Esophagus muscularis mucosa (tissue), 3 donors: ENCODE data around the gene SLC6A2.

Experiments
- EP300 ChIP-seq: sonication (generic); formaldehyde crosslinking; IDR thresholded peaks from one replicate; pipeline ENCODE4 v1.6.1; 2017; ENCODE audit warnings: antibody characterized with exemption
- TF ChIP-seq, protein P1 (sequence below), 3 experiments: fragments of 200-600 bp in 2 of 3; fragments of 450-650 bp in 1 of 3; sonication (generic) in 2 of 3; IDR thresholded peaks; one replicate each; pipeline ENCODE4 v1.5.1; 2017 to 2019; ENCODE audit warnings: antibody characterized with exemption in 3 of 3, mild to moderate bottlenecking in 2 of 3, moderate library complexity in 1 of 3

- TF ChIP-seq, protein P1, sequence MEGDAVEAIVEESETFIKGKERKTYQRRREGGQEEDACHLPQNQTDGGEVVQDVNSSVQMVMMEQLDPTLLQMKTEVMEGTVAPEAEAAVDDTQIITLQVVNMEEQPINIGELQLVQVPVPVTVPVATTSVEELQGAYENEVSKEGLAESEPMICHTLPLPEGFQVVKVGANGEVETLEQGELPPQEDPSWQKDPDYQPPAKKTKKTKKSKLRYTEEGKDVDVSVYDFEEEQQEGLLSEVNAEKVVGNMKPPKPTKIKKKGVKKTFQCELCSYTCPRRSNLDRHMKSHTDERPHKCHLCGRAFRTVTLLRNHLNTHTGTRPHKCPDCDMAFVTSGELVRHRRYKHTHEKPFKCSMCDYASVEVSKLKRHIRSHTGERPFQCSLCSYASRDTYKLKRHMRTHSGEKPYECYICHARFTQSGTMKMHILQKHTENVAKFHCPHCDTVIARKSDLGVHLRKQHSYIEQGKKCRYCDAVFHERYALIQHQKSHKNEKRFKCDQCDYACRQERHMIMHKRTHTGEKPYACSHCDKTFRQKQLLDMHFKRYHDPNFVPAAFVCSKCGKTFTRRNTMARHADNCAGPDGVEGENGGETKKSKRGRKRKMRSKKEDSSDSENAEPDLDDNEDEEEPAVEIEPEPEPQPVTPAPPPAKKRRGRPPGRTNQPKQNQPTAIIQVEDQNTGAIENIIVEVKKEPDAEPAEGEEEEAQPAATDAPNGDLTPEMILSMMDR (IDR thresholded peaks at IDR 0.05): no peak
- no peak for TF ChIP-seq EP300
These were observed 23.5 kb upstream of the SLC6A2 start for GRCh38 chr16:55632259-55632658.
